K562 (cell line): ENCODE results near the gene LAPTM5. TPM values are rescaled to one million over a fixed set of nuclear protein-coding genes. Genes with fewer than 3 reads are reported as not detected.
A peak's percentile ranks its signal among the peaks of the same experiment; 100 is the strongest.

Experiments
- BCLAF1 ChIP-seq, 2 experiments: fragments of 450-650 bp in 1 of 2; IDR thresholded peaks; 2 replicates each; pipeline ENCODE4 v1.6.1; 2011 to 2017; ENCODE audit warnings: low read depth in 2 of 2, antibody characterized with exemption in 1 of 2, borderline replicate concordance in 1 of 2, low read length in 1 of 2, mild to moderate bottlenecking in 1 of 2, mixed read lengths in 1 of 2; ENCODE audit not compliant: control insufficient read depth in 1 of 2
- BHLHE40 ChIP-seq: IDR thresholded peaks from 2 replicates; pipeline ENCODE4 v1.6.1; 2011; ENCODE audit warnings: low read length, improper control_type of control experiment
- CC2D1A ChIP-seq: fragments of 450-650 bp; IDR thresholded peaks from 2 replicates; pipeline ENCODE4 v1.6.1; 2017; ENCODE audit warnings: mild to moderate bottlenecking
- CHAMP1 ChIP-seq: fragments of 450-650 bp; IDR thresholded peaks from 2 replicates; pipeline ENCODE4 v1.6.1; 2016; ENCODE audit warnings: mild to moderate bottlenecking
- DIDO1 ChIP-seq: fragments of 450-650 bp; IDR thresholded peaks from 2 replicates; pipeline ENCODE4 v1.6.1; 2016; ENCODE audit warnings: low read depth, missing biosample characterization, missing genetic modification characterization
- E2F4 ChIP-seq: sonication (generic); formaldehyde crosslinking; IDR thresholded peaks from 2 replicates; pipeline ENCODE4 v1.8.0; 2022; ENCODE audit warnings: mild to moderate bottlenecking, low read depth, missing genetic modification reagents
- ELF4 ChIP-seq: fragments of 450-650 bp; formaldehyde crosslinking; IDR thresholded peaks from 2 replicates; pipeline ENCODE4 v1.4.0; 2022; ENCODE audit warnings: missing genetic modification characterization
- FOXJ3 ChIP-seq: sonication (generic); formaldehyde crosslinking; IDR thresholded peaks from 2 replicates; pipeline ENCODE4 v1.4.0; 2020; ENCODE audit warnings: mild to moderate bottlenecking, missing genetic modification reagents
- KDM1A ChIP-seq, 2 experiments: fragments of 450-650 bp; IDR thresholded peaks; 2 replicates each; pipeline ENCODE4 v1.6.1; 2016; ENCODE audit warnings: mild to moderate bottlenecking in 2 of 2
- NCOA1 ChIP-seq: fragments of 450-650 bp; IDR thresholded peaks from 2 replicates; pipeline ENCODE4 v1.6.1; 2016; ENCODE audit warnings: low read depth
- NFATC3 ChIP-seq: fragments of 450-650 bp; IDR thresholded peaks from 2 replicates; pipeline ENCODE4 v1.6.1; 2017; ENCODE audit warnings: mild to moderate bottlenecking
- NFIC ChIP-seq: fragments of 450-650 bp; IDR thresholded peaks from 2 replicates; pipeline ENCODE4 v1.6.1; 2017; ENCODE audit warnings: mild to moderate bottlenecking, inconsistent platforms
- OTX1 ChIP-seq: fragments of 450-650 bp; formaldehyde crosslinking; IDR thresholded peaks from 2 replicates; pipeline ENCODE4 v1.4.0; 2022; ENCODE audit warnings: mild to moderate bottlenecking
- PYGO2 ChIP-seq: fragments of 450-650 bp; IDR thresholded peaks from 2 replicates; pipeline ENCODE4 v1.6.1; 2016; ENCODE audit warnings: mild to moderate bottlenecking, missing genetic modification characterization, moderate library complexity, missing compliant biosample characterization
- RFX1 ChIP-seq: fragments of 450-650 bp; IDR thresholded peaks from 2 replicates; pipeline ENCODE4 v1.6.1; 2016; ENCODE audit warnings: mild to moderate bottlenecking, moderate library complexity
- SNIP1 ChIP-seq: fragments of 450-650 bp; IDR thresholded peaks from 2 replicates; pipeline ENCODE4 v1.7.1; 2017; ENCODE audit warnings: low read depth, mild to moderate bottlenecking
- TAL1 ChIP-seq: fragments of 450-650 bp; IDR thresholded peaks from 2 replicates; pipeline ENCODE4 v1.6.1; 2016; ENCODE audit warnings: mild to moderate bottlenecking
- ZFP1 ChIP-seq: fragments of 450-650 bp; formaldehyde crosslinking; IDR thresholded peaks from 2 replicates; pipeline ENCODE4 v1.4.0; 2020; ENCODE audit warnings: mild to moderate bottlenecking, mixed read lengths
- ZNF134 ChIP-seq: fragments of 250-450 bp; sonication (Bioruptor Pico); conservative IDR thresholded peaks from 2 replicates; pipeline ENCODE4 v1.4.0; 2020
- ZNF224 ChIP-seq: sonication (generic); formaldehyde crosslinking; IDR thresholded peaks from 2 replicates; pipeline ENCODE4 v1.8.0; 2022; ENCODE audit warnings: mild to moderate bottlenecking, missing genetic modification reagents
- ZNF41 ChIP-seq: fragments of 250-450 bp; sonication (Bioruptor Pico); conservative IDR thresholded peaks from 2 replicates; pipeline ENCODE4 v1.4.0; 2020; ENCODE audit warnings: mild to moderate bottlenecking
- ZNF584 ChIP-seq: fragments of 200-800 bp; sonication (Bioruptor generic); IDR thresholded peaks from 2 replicates; pipeline ENCODE4 v1.6.1; 2016; ENCODE audit warnings: low read depth, mild to moderate bottlenecking, missing genetic modification characterization, missing compliant biosample characterization
- ZNF717 ChIP-seq: fragments of 250-450 bp; sonication (Bioruptor Pico); IDR thresholded peaks from 2 replicates; pipeline ENCODE4 v1.5.0; 2021
- ZSCAN29 ChIP-seq: fragments of 450-650 bp; IDR thresholded peaks from 2 replicates; pipeline ENCODE4 v1.6.1; 2017
- polyA plus RNA-seq, 8 experiments: library from polyadenylated mRNA; depleted of rRNA in 4 of 8; stranded (reverse) in 5 of 8; unstranded in 3 of 8; fragments of >200 nt; fragmentation: Nextera tagmentation in 2 of 8; fragmentation: Illumina TruSeq in 1 of 8; extraction: Ambion mirVana in 2 of 8; extraction: Trizol in 1 of 8; gene quantifications; 2 replicates each; pipeline versions ENCODE4 v1.2.1 to v1.2.3, GENCODE V29; 2011 to 2014; ENCODE audit warnings: inconsistent platforms in 1 of 8, missing spikeins in 1 of 8
- total RNA-seq, 7 experiments: library from RNA; depleted of rRNA in 6 of 7; stranded (reverse); fragments of >200 nt in 6 of 7; fragmentation: Illumina TruSeq in 2 of 7; extraction: Trizol in 2 of 7; gene quantifications; 2 replicates each; pipeline versions ENCODE4 v1.2.1 to v1.2.3, GENCODE V29; 2011 to 2021; ENCODE audit warnings: low replicate concordance in 1 of 7

Gene LAPTM5
- total and polyA plus RNA-seq, 9 of the 15 experiments (the other 6 are each of a cell fraction or from before 2014, with no cell fraction given), result 2.4 to 47.3 (median 20.3) TPM

GRCh38 chr1:30778154-30778978 lies 20.8 kb upstream of the LAPTM5 start (continued):
- TF ChIP-seq BCLAF1 (IDR thresholded peaks at IDR 0.05; ENCODE audit: borderline replicate concordance in 1 of 2, control insufficient read depth in 1 of 2, low read depth in 2 of 2, low read length in 1 of 2), result peak in 1 of 2 experiments; percentile 56; a peak in 1 of 4 replicates
- peak; percentile 71; the same call in 1 of the 2 replicates for TF ChIP-seq ELF4 (CRISPR knock-in tag)
- TF ChIP-seq CC2D1A, result peak; percentile 92
- TF ChIP-seq KDM1A (IDR thresholded peaks at IDR 0.05), result peak; percentile 95
- no peak for TF ChIP-seq FOXJ3 (CRISPR knock-in tag)
- no peak for TF ChIP-seq ZNF717 (CRISPR knock-in tag)
- TF ChIP-seq OTX1, result no peak; the same call in 1 of the 2 replicates
- peak; percentile 59; the same call in 1 of the 2 replicates for TF ChIP-seq ZNF224 (CRISPR knock-in tag)
- peak; percentile 86 for TF ChIP-seq TAL1
- peak; percentile 81; the same call in 1 of the 2 replicates for TF ChIP-seq PYGO2
- TF ChIP-seq DIDO1 (tag), result no peak; the same call in 1 of the 2 replicates
- peak; percentile 61 for TF ChIP-seq ZNF134
- peak; percentile 72 for TF ChIP-seq BHLHE40
- peak; percentile 66; the same call in 1 of the 2 replicates for TF ChIP-seq ZSCAN29
- TF ChIP-seq ZNF584 (CRISPR knock-in tag), result peak; percentile 81; the same call in 1 of the 2 replicates
- TF ChIP-seq CHAMP1, result peak; percentile 59; the same call in 1 of the 2 replicates
- 0 out of 2 replicates have a peak, but pooled peaks have one; percentile 48 for TF ChIP-seq NFATC3
- TF ChIP-seq E2F4 (CRISPR knock-in tag), result peak; percentile 53; the same call in 1 of the 2 replicates
- TF ChIP-seq NFIC, result peak; percentile 99
- TF ChIP-seq SNIP1, result peak; percentile 38; the same call in 1 of the 2 replicates
- TF ChIP-seq RFX1, result no peak
- TF ChIP-seq ZNF41, result peak; percentile 82
- peak; percentile 77; the same call in 1 of the 2 replicates for TF ChIP-seq NCOA1
- TF ChIP-seq ZFP1, result peak; percentile 55; the same call in 1 of the 2 replicates
